ENCODE measurements around the gene USP40. TPM values are rescaled to one million over a fixed set of nuclear protein-coding genes. Genes with fewer than 3 reads are reported as not detected.

Gene USP40
- polyA plus RNA-seq, 4 donors = 19.3 to 40.9 (median 30.6) TPM

GRCh38 chr2:233546101-233546500 is 20.5 kb downstream of the USP40 start:
- no peak overlapping the region for H3K27ac ChIP-seq (ENCODE audit: low read depth in 1 of 3, low read length in 2 of 3)
- peaks cover 0 to 7% (median 0%) of the 10 kb centered on the region in 3 donors for H3K4me1 ChIP-seq (ENCODE audit: control insufficient read depth in 3 of 3, insufficient read depth in 2 of 3, low read depth in 1 of 3, low read length in 2 of 3)
- DNase-seq = no peak
- H3K9me3 ChIP-seq (ENCODE audit: control insufficient read depth in 2 of 2, insufficient read depth in 1 of 2, low read depth in 1 of 2, low read length in 1 of 2) = no peaks in the 10 kb centered on the region
- no peak overlapping the region for H3K4me3 ChIP-seq (ENCODE audit: low read depth in 1 of 3, low read length in 3 of 3)
- H3K27me3 ChIP-seq (ENCODE audit: control insufficient read depth in 3 of 3, insufficient read depth in 3 of 3, low read length in 3 of 3) = no peaks in the 10 kb centered on the region
- peaks cover 2 to 11% (median 4%) of the 10 kb centered on the region in 3 donors for H3K36me3 ChIP-seq (ENCODE audit: control insufficient read depth in 3 of 3, insufficient read depth in 2 of 3, low read depth in 1 of 3, low read length in 3 of 3)
- no peak for FAIRE-seq

- H3K4me3 ChIP-seq (ENCODE audit: low read depth in 1 of 3, low read length in 3 of 3) = no peak overlapping the region
- peaks cover 0 to 7% (median 0%) of the 10 kb centered on the region in 3 donors for H3K4me1 ChIP-seq (ENCODE audit: control insufficient read depth in 3 of 3, insufficient read depth in 2 of 3, low read depth in 1 of 3, low read length in 2 of 3)
- peak overlapping the region in 2 of 3 donors; percentile 18 to 29 for H3K27ac ChIP-seq (ENCODE audit: low read depth in 1 of 3, low read length in 2 of 3)
- DNase-seq = peak; percentile 50 to 80
- H3K36me3 ChIP-seq (ENCODE audit: control insufficient read depth in 3 of 3, insufficient read depth in 2 of 3, low read depth in 1 of 3, low read length in 3 of 3) = peaks cover 2 to 9% (median 4%) of the 10 kb centered on the region in 3 donors
- H3K27me3 ChIP-seq (ENCODE audit: control insufficient read depth in 3 of 3, insufficient read depth in 3 of 3, low read length in 3 of 3) = no peaks in the 10 kb centered on the region
- FAIRE-seq = no peak
- H3K9me3 ChIP-seq (ENCODE audit: control insufficient read depth in 2 of 2, insufficient read depth in 1 of 2, low read depth in 1 of 2, low read length in 1 of 2) = no peaks in the 10 kb centered on the region
- 23 to 59% (median 37%) methylated on average over 5 of the region's 5 CpGs for WGBS, 3 donors
Measured at GRCh38 chr2:233544200-233544610, 22.4 kb downstream of the USP40 start.

GRCh38 chr2:233542507-233542906 is 24.1 kb downstream of the USP40 start:
- Histone ChIP-seq H3K27ac (ENCODE audit: low read depth in 1 of 3, low read length in 2 of 3) (no peak overlapping the region), H3K27me3 (ENCODE audit: control insufficient read depth in 3 of 3, insufficient read depth in 3 of 3, low read length in 3 of 3) (no peaks in the 10 kb centered on the region), H3K9me3 (ENCODE audit: control insufficient read depth in 2 of 2, insufficient read depth in 1 of 2, low read depth in 1 of 2, low read length in 1 of 2) (no peaks in the 10 kb centered on the region), H3K4me1 (ENCODE audit: control insufficient read depth in 3 of 3, insufficient read depth in 2 of 3, low read depth in 1 of 3, low read length in 2 of 3) (peaks cover 0 to 7% (median 0%) of the 10 kb centered on the region in 3 donors), H3K36me3 (ENCODE audit: control insufficient read depth in 3 of 3, insufficient read depth in 2 of 3, low read depth in 1 of 3, low read length in 3 of 3) (peaks cover 2 to 12% (median 2%) of the 10 kb centered on the region in 3 donors), H3K4me3 (ENCODE audit: low read depth in 1 of 3, low read length in 3 of 3) (no peak overlapping the region)
- DNase-seq = no peak
- FAIRE-seq = no peak
- WGBS, 3 donors = 74 to 77% (median 74%) methylated on average over 5 of the region's 5 CpGs

- no peak for DNase-seq
- FAIRE-seq = no peak
- Histone ChIP-seq H3K9me3 (ENCODE audit: control insufficient read depth in 2 of 2, insufficient read depth in 1 of 2, low read depth in 1 of 2, low read length in 1 of 2) (no peaks in the 10 kb centered on the region), H3K36me3 (ENCODE audit: control insufficient read depth in 3 of 3, insufficient read depth in 2 of 3, low read depth in 1 of 3, low read length in 3 of 3) (peaks cover 0 to 10% (median 4%) of the 10 kb centered on the region in 3 donors), H3K27me3 (ENCODE audit: control insufficient read depth in 3 of 3, insufficient read depth in 3 of 3, low read length in 3 of 3) (no peaks in the 10 kb centered on the region), H3K4me3 (ENCODE audit: low read depth in 1 of 3, low read length in 3 of 3) (no peak overlapping the region), H3K27ac (ENCODE audit: low read depth in 1 of 3, low read length in 2 of 3) (no peak overlapping the region), H3K4me1 (ENCODE audit: control insufficient read depth in 3 of 3, insufficient read depth in 2 of 3, low read depth in 1 of 3, low read length in 2 of 3) (peaks cover 0 to under 1% (median 0%) of the 10 kb centered on the region in 3 donors)
- 92 to 96% (median 93%) methylated on average over 5 of the region's 5 CpGs for WGBS, 3 donors
Measured at GRCh38 chr2:233538741-233539140, 27.8 kb downstream of the USP40 start.

GRCh38 chr2:233535271-233535670 is 31.3 kb downstream of the USP40 start:
- no peaks in the 10 kb centered on the region for H3K27me3 ChIP-seq (ENCODE audit: control insufficient read depth in 3 of 3, insufficient read depth in 3 of 3, low read length in 3 of 3)
- peaks cover 3 to 18% (median 4%) of the 10 kb centered on the region in 3 donors for H3K36me3 ChIP-seq (ENCODE audit: control insufficient read depth in 3 of 3, insufficient read depth in 2 of 3, low read depth in 1 of 3, low read length in 3 of 3)
- H3K4me3 ChIP-seq (ENCODE audit: low read depth in 1 of 3, low read length in 3 of 3) = no peak overlapping the region
- FAIRE-seq = no peak
- no peaks in the 10 kb centered on the region for H3K4me1 ChIP-seq (ENCODE audit: control insufficient read depth in 3 of 3, insufficient read depth in 2 of 3, low read depth in 1 of 3, low read length in 2 of 3)
- H3K27ac ChIP-seq (ENCODE audit: low read depth in 1 of 3, low read length in 2 of 3) = peak overlapping the region in 1 of 3 donors; percentile 49
- no peak for DNase-seq
- no peaks in the 10 kb centered on the region for H3K9me3 ChIP-seq (ENCODE audit: control insufficient read depth in 2 of 2, insufficient read depth in 1 of 2, low read depth in 1 of 2, low read length in 1 of 2)

- FAIRE-seq (no peak), DNase-seq (no peak)
- Histone ChIP-seq H3K27ac (ENCODE audit: low read depth in 1 of 3, low read length in 2 of 3) (no peak overlapping the region), H3K4me1 (ENCODE audit: control insufficient read depth in 3 of 3, insufficient read depth in 2 of 3, low read depth in 1 of 3, low read length in 2 of 3) (no peaks in the 10 kb centered on the region), H3K27me3 (ENCODE audit: control insufficient read depth in 3 of 3, insufficient read depth in 3 of 3, low read length in 3 of 3) (no peaks in the 10 kb centered on the region), H3K36me3 (ENCODE audit: control insufficient read depth in 3 of 3, insufficient read depth in 2 of 3, low read depth in 1 of 3, low read length in 3 of 3) (peaks cover 3 to 18% (median 6%) of the 10 kb centered on the region in 3 donors), H3K9me3 (ENCODE audit: control insufficient read depth in 2 of 2, insufficient read depth in 1 of 2, low read depth in 1 of 2, low read length in 1 of 2) (no peaks in the 10 kb centered on the region), H3K4me3 (ENCODE audit: low read depth in 1 of 3, low read length in 3 of 3) (no peak overlapping the region)
- WGBS, 3 donors = 98 to 100% (median 100%) methylated on average over 1 of the region's 1 CpG
Measured at GRCh38 chr2:233532971-233533370, 33.6 kb downstream of the USP40 start.

GRCh38 chr2:233531955-233532354 is 34.6 kb downstream of the USP40 start:
- Histone ChIP-seq H3K36me3 (ENCODE audit: control insufficient read depth in 3 of 3, insufficient read depth in 2 of 3, low read depth in 1 of 3, low read length in 3 of 3) (peaks cover 3 to 17% (median 5%) of the 10 kb centered on the region in 3 donors), H3K9me3 (ENCODE audit: control insufficient read depth in 2 of 2, insufficient read depth in 1 of 2, low read depth in 1 of 2, low read length in 1 of 2) (no peaks in the 10 kb centered on the region), H3K27me3 (ENCODE audit: control insufficient read depth in 3 of 3, insufficient read depth in 3 of 3, low read length in 3 of 3) (no peaks in the 10 kb centered on the region), H3K4me3 (ENCODE audit: low read depth in 1 of 3, low read length in 3 of 3) (no peak overlapping the region), H3K4me1 (ENCODE audit: control insufficient read depth in 3 of 3, insufficient read depth in 2 of 3, low read depth in 1 of 3, low read length in 2 of 3) (no peaks in the 10 kb centered on the region), H3K27ac (ENCODE audit: low read depth in 1 of 3, low read length in 2 of 3) (no peak overlapping the region)
- 78 to 88% (median 86%) methylated on average over 6 of the region's 6 CpGs for WGBS, 3 donors
- DNase-seq (no peak), FAIRE-seq (no peak)

GRCh38 chr2:233530381-233530780 is 36.2 kb downstream of the USP40 start:
- Histone ChIP-seq H3K4me3 (ENCODE audit: low read depth in 1 of 3, low read length in 3 of 3) (no peak overlapping the region), H3K27ac (ENCODE audit: low read depth in 1 of 3, low read length in 2 of 3) (no peak overlapping the region), H3K27me3 (ENCODE audit: control insufficient read depth in 3 of 3, insufficient read depth in 3 of 3, low read length in 3 of 3) (no peaks in the 10 kb centered on the region), H3K36me3 (ENCODE audit: control insufficient read depth in 3 of 3, insufficient read depth in 2 of 3, low read depth in 1 of 3, low read length in 3 of 3) (peaks cover 3 to 14% (median 8%) of the 10 kb centered on the region in 3 donors), H3K4me1 (ENCODE audit: control insufficient read depth in 3 of 3, insufficient read depth in 2 of 3, low read depth in 1 of 3, low read length in 2 of 3) (no peaks in the 10 kb centered on the region), H3K9me3 (ENCODE audit: control insufficient read depth in 2 of 2, insufficient read depth in 1 of 2, low read depth in 1 of 2, low read length in 1 of 2) (no peaks in the 10 kb centered on the region)
- FAIRE-seq (no peak), DNase-seq (no peak)
- WGBS, 3 donors = 49 to 63% (median 52%) methylated on average over 1 of the region's 1 CpG

GRCh38 chr2:233528182-233528581 is 38.4 kb downstream of the USP40 start:
- WGBS, 3 donors = 98% methylated on average over 10 of the region's 10 CpGs
- H3K4me1 ChIP-seq (ENCODE audit: control insufficient read depth in 3 of 3, insufficient read depth in 2 of 3, low read depth in 1 of 3, low read length in 2 of 3) = no peaks in the 10 kb centered on the region
- DNase-seq (no peak), FAIRE-seq (no peak)
- no peak overlapping the region for H3K4me3 ChIP-seq (ENCODE audit: low read depth in 1 of 3, low read length in 3 of 3)
- H3K27me3 ChIP-seq (ENCODE audit: control insufficient read depth in 3 of 3, insufficient read depth in 3 of 3, low read length in 3 of 3) = no peaks in the 10 kb centered on the region
- no peak overlapping the region for H3K27ac ChIP-seq (ENCODE audit: low read depth in 1 of 3, low read length in 2 of 3)
- peaks cover 3 to 20% (median 6%) of the 10 kb centered on the region in 3 donors for H3K36me3 ChIP-seq (ENCODE audit: control insufficient read depth in 3 of 3, insufficient read depth in 2 of 3, low read depth in 1 of 3, low read length in 3 of 3)
- no peaks in the 10 kb centered on the region for H3K9me3 ChIP-seq (ENCODE audit: control insufficient read depth in 2 of 2, insufficient read depth in 1 of 2, low read depth in 1 of 2, low read length in 1 of 2)
